Lower leg skin (tissue), 4 donors: ENCODE results near the gene MGAT2. TPM values are rescaled to one million over a fixed set of nuclear protein-coding genes. Genes with fewer than 3 reads are reported as not detected.

Experiments used
- DNase-seq, 2 donors: peaks; one replicate each; pipeline ENCODE4 v3.0.0-alpha.2; 2019; ENCODE audit warnings: low spot score in 2 of 2
- H3K4me3 ChIP-seq: fragments of 200-600 bp; sonication (generic); 2 replicates; pipeline ENCODE4 v1.5.1; 2017; ENCODE audit warnings: mild to moderate bottlenecking, low read depth; ENCODE audit not compliant: poor library complexity, severe bottlenecking
- CTCF ChIP-seq, 3 donors: fragments of 450-650 bp; IDR thresholded peaks; one replicate each; pipeline ENCODE4 v1.5.1; 2016; ENCODE audit warnings: antibody characterized with exemption in 3 of 3, mild to moderate bottlenecking in 3 of 3, moderate library complexity in 2 of 3
- POLR2A ChIP-seq, 2 donors: fragments of 450-650 bp; IDR thresholded peaks; one replicate each; pipeline ENCODE4 v1.6.1; 2016 to 2017; ENCODE audit warnings: antibody characterized with exemption in 2 of 2, mild to moderate bottlenecking in 1 of 2, moderate library complexity in 1 of 2
- WGBS, 2 donors: methylation state at CpG; one replicate each; pipeline ENCODE4 v1.1.5; 2018; 5-methylcytosine and 5-hydroxymethylcytosine counted together
- intact Hi-C: fragments of 100-400 bp; cut with DNase I; formaldehyde crosslinking; loops from one replicate; pipeline ENCODE4 v1.15.0; 2023; ENCODE audit warnings: low total_unique reads
- total RNA-seq, 4 donors: library from RNA; depleted of rRNA; stranded (reverse); fragments of >200 nt; gene quantifications; one replicate each; pipeline ENCODE4 v1.1.0, GENCODE V29; 2016

MGAT2 gene
- total RNA-seq, 4 donors from 2014 or later = 8.6 to 19.8 (median 14.3) TPM

DNA sequence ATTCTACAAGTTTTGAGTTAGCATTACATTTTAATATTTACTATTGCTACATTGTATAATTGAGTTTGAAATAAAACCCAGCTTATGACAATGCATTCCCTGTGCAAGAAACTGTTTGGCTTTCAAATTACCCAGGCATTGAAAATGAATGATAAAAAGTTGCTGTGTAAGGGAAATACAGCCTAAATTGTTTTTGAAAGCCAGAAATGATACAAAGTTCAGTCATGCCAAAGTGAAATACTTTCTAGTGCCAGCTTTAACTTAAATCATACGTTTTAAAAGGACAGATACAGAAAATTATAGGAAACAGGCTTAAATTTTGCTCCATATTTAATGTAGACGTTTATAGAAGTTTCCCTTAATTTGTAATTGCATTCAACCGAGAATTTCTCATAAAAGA is 2.8 kb downstream of the MGAT2 start:
- no peak for TF ChIP-seq CTCF (IDR thresholded peaks at IDR 0.05)
- no peak overlapping the region for H3K4me3 ChIP-seq
- DNase-seq = no peak
- intact Hi-C loops = no loop called here
- 34 to 42% methylated on average over 3 of the region's 3 CpGs for WGBS, 2 donors

- intact Hi-C loops = no loop called here
- WGBS, 2 donors = 40 to 53% methylated on average over 6 of the region's 6 CpGs
- no peak for TF ChIP-seq POLR2A (IDR thresholded peaks at IDR 0.05)
- TF ChIP-seq CTCF (IDR thresholded peaks at IDR 0.05) = no peak
- DNase-seq = no peak
- H3K4me3 ChIP-seq = no peak overlapping the region
Measured at GRCh38 chr14:49623941-49624839, 3.6 kb downstream of the MGAT2 start.

- TF ChIP-seq POLR2A (IDR thresholded peaks at IDR 0.05) (peak in 1 of 2 donors; percentile 48), CTCF (IDR thresholded peaks at IDR 0.05) (no peak)
- DNase-seq = peak; percentile 88 to 98
- intact Hi-C loops = loop anchor here (5.0 to 10.0 kb wide), 2 partner anchors 131 to 198 kb away; partner anchors contain the start of gene KLHDC2
- WGBS, 2 donors = 0 to 1% methylated on average over 41 to 43 of the region's 101 CpGs
- peak overlapping the region; percentile 85 for H3K4me3 ChIP-seq
Measured at GRCh38 chr14:49633640-49634546, 13.3 kb downstream of the MGAT2 start.

DNA sequence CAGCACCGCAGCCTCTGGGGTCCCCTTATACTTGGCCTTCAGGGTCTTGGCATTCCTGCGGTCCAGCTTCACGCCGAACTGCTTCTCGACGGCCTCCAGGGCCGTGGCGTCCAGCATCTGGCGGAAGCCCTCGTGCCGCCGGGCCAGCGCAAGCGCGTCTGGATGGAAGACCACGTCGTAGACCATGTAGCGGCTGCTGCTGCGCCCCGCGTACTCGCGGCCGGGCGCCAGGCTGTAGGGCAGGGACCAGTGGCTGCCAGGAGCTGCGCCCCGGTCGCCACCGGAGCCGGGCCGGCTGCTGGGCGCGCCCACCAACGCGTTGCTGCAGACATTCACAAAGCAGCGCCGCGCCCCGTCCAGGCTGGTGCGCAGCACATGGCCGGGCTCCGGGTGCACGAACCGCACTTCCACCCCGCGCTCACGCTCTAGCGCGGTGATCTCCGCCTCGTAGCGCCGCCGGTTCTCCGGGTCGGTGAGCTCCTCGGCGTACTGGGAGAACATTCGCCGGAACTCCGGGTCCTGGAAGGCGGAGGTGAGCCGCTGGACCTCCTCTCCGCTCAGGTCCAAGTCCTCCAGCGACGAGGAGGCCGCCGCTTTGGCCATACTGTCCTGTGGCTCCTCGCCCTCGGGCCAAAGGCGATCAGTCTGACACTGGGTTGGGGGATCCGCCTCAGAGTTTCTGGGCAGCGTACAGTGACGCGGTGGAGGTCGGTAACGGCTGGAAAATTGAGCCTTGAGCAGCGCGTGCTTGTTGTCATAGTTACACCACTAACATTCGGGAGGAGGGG is 14.1 kb downstream of the MGAT2 start, which contains the start of gene DNAAF2:
Gene DNAAF2 (minus strand): TSS at position 698 of the 788 bp plus-strand sequence. CDS start 95 bp downstream, at position 603.
- H3K4me3 ChIP-seq = peak within 1 kb of the TSS; percentile 85
- intact Hi-C loops = loop anchor here (5.0 to 10.0 kb wide), 2 partner anchors 130 to 198 kb away; partner anchors contain the start of gene KLHDC2
- no peak for TF ChIP-seq POLR2A (IDR thresholded peaks at IDR 0.05)
- no peak for TF ChIP-seq CTCF (IDR thresholded peaks at IDR 0.05)
- peak; percentile 60 to 91 for DNase-seq
- WGBS, 2 donors = 0 to 2% methylated on average over 18 to 63 of the region's 80 CpGs

- intact Hi-C loops = loop anchor here (10.0 kb wide), 1 partner anchor 128 kb away; the partner anchor contains the start of gene KLHDC2
- H3K4me3 ChIP-seq = no peak overlapping the region
- 93 to 98% methylated on average over 1 of the region's 1 CpG for WGBS, 2 donors
- TF ChIP-seq CTCF (IDR thresholded peaks at IDR 0.05) = no peak
- TF ChIP-seq POLR2A (IDR thresholded peaks at IDR 0.05) = no peak
- DNase-seq = no peak
Measured at GRCh38 chr14:49636866-49637265, 16.3 kb downstream of the MGAT2 start.
